Karpas-422 (cell line): ENCODE measurements around the gene BTF3. TPM values are rescaled to one million over a fixed set of nuclear protein-coding genes. Genes with fewer than 3 reads are reported as not detected.

Experiments used
- DNase-seq: peaks from one replicate; pipeline ENCODE4 v3.0.0-alpha.2; 2015
- H2AFZ ChIP-seq: fragments of 200-600 bp; sonication (generic); 2 replicates; pipeline ENCODE4 v1.6.1; 2014; ENCODE audit warnings: antibody characterized with exemption, low read length, mixed read lengths
- H3K27ac ChIP-seq: fragments of 200-600 bp; sonication (generic); 2 replicates; pipeline ENCODE4 v1.5.1; 2014; ENCODE audit warnings: mild to moderate bottlenecking, low read length, moderate library complexity
- H3K27me3 ChIP-seq: fragments of 200-600 bp; sonication (generic); 2 replicates; pipeline ENCODE4 v1.6.1; 2014; ENCODE audit warnings: low read length, mixed read lengths
- H3K36me3 ChIP-seq: fragments of 200-600 bp; sonication (generic); 2 replicates; pipeline ENCODE4 v1.6.1; 2014; ENCODE audit warnings: low read length, mixed read lengths; ENCODE audit not compliant: insufficient read depth
- H3K4me1 ChIP-seq: fragments of 200-600 bp; sonication (generic); 2 replicates; pipeline ENCODE4 v1.6.1; 2014; ENCODE audit warnings: mild to moderate bottlenecking, low read length, mixed read lengths
- H3K4me2 ChIP-seq: fragments of 200-600 bp; sonication (generic); 2 replicates; pipeline ENCODE4 v1.6.1; 2014; ENCODE audit warnings: low read length, low read depth, mild to moderate bottlenecking; ENCODE audit not compliant: poor library complexity, severe bottlenecking
- H3K4me3 ChIP-seq: fragments of 200-600 bp; sonication (generic); 2 replicates; pipeline ENCODE4 v1.5.1; 2014; ENCODE audit warnings: mild to moderate bottlenecking, antibody characterized with exemption, low read length, mixed read lengths
- H3K79me2 ChIP-seq: fragments of 200-600 bp; sonication (generic); 2 replicates; pipeline ENCODE4 v1.6.1; 2014; ENCODE audit warnings: mild to moderate bottlenecking, low read length, mixed read lengths
- H3K9ac ChIP-seq: fragments of 200-600 bp; sonication (generic); 2 replicates; pipeline ENCODE4 v1.6.0; 2014; ENCODE audit warnings: low read length
- H3K9me2 ChIP-seq: fragments of 200-600 bp; sonication (generic), shearing (Covaris generic); replicated peaks from 2 replicates; pipeline ENCODE4 v1.6.0; 2014; ENCODE audit warnings: mild to moderate bottlenecking, low read length, moderate library complexity; ENCODE audit not compliant: insufficient read depth
- H3K9me3 ChIP-seq: fragments of 300-700, 200-600 bp; sonication (generic); 2 replicates; pipeline ENCODE4 v1.6.1; 2014; ENCODE audit warnings: low read length, mixed read lengths
- H4K20me1 ChIP-seq: fragments of 200-600 bp; sonication (generic); 2 replicates; pipeline ENCODE4 v1.6.1; 2014; ENCODE audit warnings: mild to moderate bottlenecking, antibody characterized with exemption, low read length, low read depth; ENCODE audit not compliant: insufficient read depth
- total RNA-seq: library from RNA; depleted of rRNA; stranded (reverse); fragments of >200 nt; shearing (Covaris generic); gene quantifications from 2 replicates; pipeline ENCODE4 v1.2.3, GENCODE V29; 2014; ENCODE audit warnings: low replicate concordance

BTF3 gene
- total RNA-seq, 1 experiment from 2014 or later = 600 TPM

GRCh38 chr5:73532195-73532594 lies 34.0 kb downstream of the BTF3 start:
- H3K27me3 ChIP-seq = no peaks in the 10 kb centered on the region
- H3K4me3 ChIP-seq = no peak overlapping the region
- no peaks in the 10 kb centered on the region for H3K36me3 ChIP-seq
- H4K20me1 ChIP-seq = no peaks in the 10 kb centered on the region
- no peak overlapping the region for H3K27ac ChIP-seq
- H3K79me2 ChIP-seq = no peaks in the 10 kb centered on the region
- DNase-seq = no peak
- no peak overlapping the region for H2AFZ ChIP-seq
- H3K4me2 ChIP-seq = no peak overlapping the region
- no peaks in the 10 kb centered on the region for H3K4me1 ChIP-seq
- H3K9ac ChIP-seq = no peak overlapping the region
- no peaks in the 10 kb centered on the region for H3K9me3 ChIP-seq
- no peaks in the 10 kb centered on the region for H3K9me2 ChIP-seq

DNA sequence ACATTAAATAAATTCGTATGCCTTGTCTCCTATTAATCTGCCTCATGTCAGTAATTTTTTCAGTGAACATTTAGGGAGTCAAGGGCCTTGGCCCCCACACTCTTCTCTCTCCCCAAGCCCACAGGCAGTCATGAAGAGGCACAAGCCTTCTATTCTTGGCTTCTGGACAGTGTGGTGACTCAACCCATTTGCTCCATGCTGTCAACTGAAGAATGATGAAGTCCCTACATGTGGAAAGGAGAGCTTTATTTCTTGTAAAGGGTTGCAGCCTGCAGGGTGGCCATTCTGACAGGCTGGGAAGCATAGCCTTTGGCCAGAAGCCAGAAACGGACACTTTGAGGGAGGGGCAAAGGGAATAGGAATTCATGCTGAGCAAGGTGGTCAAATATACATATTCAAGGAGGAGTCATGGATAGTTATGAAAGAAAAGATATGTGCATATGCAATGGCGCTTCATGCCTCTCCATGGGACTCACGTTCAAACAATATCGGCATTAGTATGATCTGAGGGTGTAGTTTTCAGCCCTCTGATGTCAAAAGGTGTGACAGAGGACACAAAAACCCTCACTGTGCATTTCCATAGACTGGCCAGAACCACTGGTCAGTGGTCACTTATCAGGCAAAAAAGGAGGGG lies 35.9 kb downstream of the BTF3 start:
- no peaks in the 10 kb centered on the region for H3K9me3 ChIP-seq
- no peaks in the 10 kb centered on the region for H3K4me1 ChIP-seq
- H3K36me3 ChIP-seq = no peaks in the 10 kb centered on the region

DNA sequence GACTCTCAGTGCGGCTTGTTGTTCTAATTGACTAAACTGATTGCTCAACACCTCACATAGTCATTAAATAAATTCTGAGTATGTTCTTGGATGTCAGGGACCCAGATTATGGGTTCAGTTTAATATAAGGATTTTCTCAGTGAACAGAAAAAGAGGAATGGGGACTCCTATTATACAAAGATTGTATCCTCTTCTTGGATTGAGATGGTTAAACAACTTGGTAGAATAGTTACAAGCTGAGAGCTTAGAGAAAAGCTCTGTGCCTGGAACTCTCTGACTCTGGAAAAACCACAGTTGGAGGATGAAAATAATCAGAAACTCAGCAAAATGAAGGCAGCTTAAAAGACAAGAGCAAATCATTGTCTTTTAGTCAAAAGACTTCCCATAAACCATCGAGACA lies 36.7 kb downstream of the BTF3 start:
- Histone ChIP-seq H3K4me3 (no peak overlapping the region), H3K27me3 (no peaks in the 10 kb centered on the region), H3K9me2 (no peaks in the 10 kb centered on the region), H4K20me1 (no peaks in the 10 kb centered on the region), H3K4me1 (no peaks in the 10 kb centered on the region), H3K9me3 (no peaks in the 10 kb centered on the region), H3K4me2 (no peak overlapping the region), H3K9ac (no peak overlapping the region), H3K27ac (no peak overlapping the region), H3K36me3 (no peaks in the 10 kb centered on the region), H2AFZ (no peak overlapping the region), H3K79me2 (no peaks in the 10 kb centered on the region)
- no peak for DNase-seq

More for the DNA sequence above, 35.9 kb downstream of the BTF3 start:
- Histone ChIP-seq H4K20me1 (no peaks in the 10 kb centered on the region), H3K9me2 (no peaks in the 10 kb centered on the region), H2AFZ (no peak overlapping the region), H3K9ac (no peak overlapping the region), H3K79me2 (no peaks in the 10 kb centered on the region), H3K27ac (no peak overlapping the region), H3K4me3 (no peak overlapping the region), H3K4me2 (no peak overlapping the region), H3K27me3 (no peaks in the 10 kb centered on the region)
- no peak for DNase-seq

DNA sequence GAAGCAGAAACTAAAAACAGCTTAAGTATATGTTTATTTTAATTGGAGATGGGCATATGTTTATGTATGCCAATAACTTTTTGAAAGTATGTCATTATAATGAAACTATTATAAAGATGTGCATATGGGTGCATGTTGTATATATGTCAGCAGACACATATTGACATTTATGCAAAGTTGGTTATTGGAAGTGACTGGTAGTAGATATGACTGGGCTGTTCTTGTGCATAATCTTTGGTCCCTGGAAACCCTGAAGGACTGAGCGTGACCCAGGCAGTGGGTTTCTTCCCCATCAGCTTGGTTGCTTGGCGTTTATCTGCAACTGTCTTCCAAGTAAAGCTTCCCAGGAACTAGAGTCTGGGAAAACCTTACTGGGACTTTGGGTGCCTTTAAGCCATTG lies 41.5 kb downstream of the BTF3 start:
- Histone ChIP-seq H4K20me1 (no peaks in the 10 kb centered on the region), H2AFZ (no peak overlapping the region), H3K9me2 (no peaks in the 10 kb centered on the region), H3K79me2 (no peaks in the 10 kb centered on the region), H3K4me1 (no peaks in the 10 kb centered on the region), H3K27ac (no peak overlapping the region), H3K36me3 (no peaks in the 10 kb centered on the region), H3K9ac (no peak overlapping the region), H3K4me2 (no peak overlapping the region), H3K27me3 (no peaks in the 10 kb centered on the region), H3K4me3 (no peak overlapping the region), H3K9me3 (no peaks in the 10 kb centered on the region)
- no peak for DNase-seq

DNA sequence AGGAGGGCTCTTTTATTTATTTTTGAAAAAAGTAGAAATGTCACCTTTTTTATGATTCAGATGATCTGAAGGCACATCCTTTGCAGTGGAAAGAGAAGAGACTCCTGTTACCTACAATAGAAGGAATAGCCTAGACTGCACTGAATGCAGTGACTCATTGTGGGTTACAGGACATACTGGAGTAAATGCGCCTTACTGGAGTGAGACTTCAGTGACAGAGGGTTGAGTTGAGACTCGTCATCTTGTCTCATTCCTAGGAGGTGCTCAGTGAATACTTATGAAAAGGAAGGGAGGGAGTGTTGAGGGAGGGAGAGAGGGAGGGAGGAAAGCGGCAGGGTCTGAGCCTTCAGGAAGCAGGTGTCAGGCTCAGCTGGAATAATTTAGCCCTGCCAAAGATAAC lies 42.0 kb downstream of the BTF3 start:
- Histone ChIP-seq H3K36me3 (no peaks in the 10 kb centered on the region), H2AFZ (no peak overlapping the region)

GRCh38 chr5:73542020-73542419 lies 43.8 kb downstream of the BTF3 start:
- DNase-seq = no peak
- no peak overlapping the region for H2AFZ ChIP-seq
- H3K4me1 ChIP-seq = no peaks in the 10 kb centered on the region
- no peak overlapping the region for H3K4me2 ChIP-seq
- no peaks in the 10 kb centered on the region for H3K9me2 ChIP-seq
- no peak overlapping the region for H3K9ac ChIP-seq
- no peak overlapping the region for H3K27ac ChIP-seq
- no peak overlapping the region for H3K4me3 ChIP-seq
- H3K79me2 ChIP-seq = no peaks in the 10 kb centered on the region
- H4K20me1 ChIP-seq = no peaks in the 10 kb centered on the region
- H3K27me3 ChIP-seq = no peaks in the 10 kb centered on the region
- no peaks in the 10 kb centered on the region for H3K36me3 ChIP-seq
- no peaks in the 10 kb centered on the region for H3K9me3 ChIP-seq

More for the DNA sequence above, 42.0 kb downstream of the BTF3 start:
- H3K9me3 ChIP-seq = no peaks in the 10 kb centered on the region
- H3K4me1 ChIP-seq = no peaks in the 10 kb centered on the region
- no peak overlapping the region for H3K4me3 ChIP-seq
- DNase-seq = no peak
- H3K9ac ChIP-seq = no peak overlapping the region
- H3K27ac ChIP-seq = no peak overlapping the region
- no peaks in the 10 kb centered on the region for H3K9me2 ChIP-seq
- no peaks in the 10 kb centered on the region for H3K27me3 ChIP-seq
- no peaks in the 10 kb centered on the region for H3K79me2 ChIP-seq
- H3K4me2 ChIP-seq = no peak overlapping the region
- no peaks in the 10 kb centered on the region for H4K20me1 ChIP-seq

DNA sequence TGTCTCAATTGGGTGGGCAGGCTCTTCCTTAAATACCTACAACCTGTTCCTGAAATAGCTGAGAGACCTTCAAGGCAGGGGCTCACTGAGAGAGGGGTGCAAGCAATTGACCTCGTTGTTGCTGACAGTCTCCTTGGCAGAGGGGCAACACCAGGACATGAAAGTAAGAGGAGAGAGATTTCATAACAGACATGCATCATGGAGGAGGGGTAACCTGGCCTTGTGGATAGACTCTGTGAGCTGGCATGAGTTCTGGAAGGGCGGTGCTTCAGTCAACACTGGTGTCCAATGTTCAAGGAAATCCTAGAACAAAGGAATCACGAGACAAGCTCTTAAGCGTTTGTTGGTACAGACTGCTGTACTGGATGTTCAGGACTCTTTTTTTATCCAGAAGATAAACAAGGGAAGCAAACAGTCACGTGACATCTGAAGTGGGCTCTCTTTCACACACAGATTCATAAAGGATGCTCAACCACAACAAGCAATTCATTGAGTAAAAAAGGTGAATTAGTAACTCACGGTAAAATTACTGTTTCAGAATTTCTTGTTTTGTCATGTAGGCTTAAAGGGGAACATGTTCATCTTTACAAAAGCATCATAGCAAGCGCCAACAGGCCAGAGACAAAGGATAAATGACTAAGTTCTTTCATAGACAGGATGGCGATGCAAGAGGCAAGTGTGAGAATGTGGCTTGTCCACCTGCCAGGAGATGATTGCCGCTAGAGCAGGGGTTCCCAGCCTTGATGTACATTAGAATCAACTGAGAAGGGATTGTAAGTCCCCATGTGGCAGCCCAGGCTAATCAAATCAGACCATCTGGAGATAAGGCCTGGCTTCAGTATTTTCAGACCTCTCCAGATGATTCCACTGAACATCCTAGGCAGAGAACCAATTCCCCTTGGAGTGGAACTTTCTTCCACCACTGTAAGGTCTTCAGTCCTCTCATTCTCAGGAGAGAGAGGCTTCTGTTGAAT lies 46.5 kb downstream of the BTF3 start:
- no peaks in the 10 kb centered on the region for H3K27me3 ChIP-seq
- H3K9ac ChIP-seq = no peak overlapping the region

DNA sequence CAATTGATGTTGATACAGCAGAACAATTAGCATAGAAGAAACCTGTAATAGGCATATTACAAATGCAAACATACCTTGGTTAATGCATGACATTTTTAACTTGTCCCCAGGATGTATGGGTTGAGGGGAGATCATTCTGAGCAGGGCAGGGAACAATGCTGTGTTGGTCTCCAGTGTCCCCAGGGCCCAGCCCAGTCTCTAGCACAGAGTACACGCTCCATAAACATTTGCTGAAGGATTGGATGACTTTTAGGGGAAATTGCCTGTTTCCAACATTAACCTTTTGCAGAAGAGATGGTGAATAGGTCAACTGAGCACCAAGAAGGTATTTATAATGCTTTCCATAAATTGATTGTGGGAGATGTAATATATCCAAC lies 47.1 kb downstream of the BTF3 start:
- DNase-seq = no peak
- H3K4me3 ChIP-seq = no peak overlapping the region
- no peaks in the 10 kb centered on the region for H3K4me1 ChIP-seq
- H4K20me1 ChIP-seq = no peaks in the 10 kb centered on the region
- no peak overlapping the region for H3K27ac ChIP-seq
- no peak overlapping the region for H3K9ac ChIP-seq
- no peaks in the 10 kb centered on the region for H3K9me2 ChIP-seq
- H3K27me3 ChIP-seq = no peaks in the 10 kb centered on the region
- no peak overlapping the region for H3K4me2 ChIP-seq
- no peaks in the 10 kb centered on the region for H3K36me3 ChIP-seq
- H3K9me3 ChIP-seq = no peaks in the 10 kb centered on the region
- H2AFZ ChIP-seq = no peak overlapping the region
- no peaks in the 10 kb centered on the region for H3K79me2 ChIP-seq

More for the DNA sequence above, 46.5 kb downstream of the BTF3 start:
- no peak overlapping the region for H3K4me2 ChIP-seq
- H3K9me2 ChIP-seq = no peaks in the 10 kb centered on the region
- H4K20me1 ChIP-seq = no peaks in the 10 kb centered on the region
- no peaks in the 10 kb centered on the region for H3K9me3 ChIP-seq
- DNase-seq = no peak
- H3K79me2 ChIP-seq = no peaks in the 10 kb centered on the region
- H3K4me3 ChIP-seq = no peak overlapping the region
- H3K27ac ChIP-seq = no peak overlapping the region
- H2AFZ ChIP-seq = peak overlapping the region; percentile 27; the same call in 1 of the 2 replicates
- no peaks in the 10 kb centered on the region for H3K4me1 ChIP-seq
- H3K36me3 ChIP-seq = no peaks in the 10 kb centered on the region
